Osteocyte (in vitro differentiated cells): ENCODE measurements around the gene RTEL1. TPM values are rescaled to one million over a fixed set of nuclear protein-coding genes. Genes with fewer than 3 reads are reported as not detected.

Source experiments
- DNase-seq: peaks from one replicate; pipeline ENCODE4 v3.0.0; 2021; ENCODE audit warnings: mixed read lengths; ENCODE audit not compliant: unreplicated experiment; ENCODE audit errors: extremely low spot score
- H3K27ac Mint-ChIP-seq: one replicate; pipeline ENCODE4 v1.8.0; 2021; ENCODE audit warnings: mild to moderate bottlenecking, mixed read lengths; ENCODE audit not compliant: unreplicated experiment
- H3K27me3 Mint-ChIP-seq: one replicate; pipeline ENCODE4 v1.8.0; 2021; ENCODE audit warnings: mixed read lengths; ENCODE audit not compliant: unreplicated experiment
- H3K36me3 Mint-ChIP-seq: one replicate; pipeline ENCODE4 v1.8.0; 2021; ENCODE audit warnings: mixed read lengths; ENCODE audit not compliant: unreplicated experiment
- H3K4me1 Mint-ChIP-seq: one replicate; pipeline ENCODE4 v1.8.0; 2021; ENCODE audit warnings: mixed read lengths; ENCODE audit not compliant: unreplicated experiment
- H3K4me3 Mint-ChIP-seq: one replicate; pipeline ENCODE4 v1.8.0; 2021; ENCODE audit warnings: mild to moderate bottlenecking, moderate library complexity, mixed read lengths; ENCODE audit not compliant: unreplicated experiment
- H3K9me3 Mint-ChIP-seq: one replicate; pipeline ENCODE4 v1.8.0; 2021; ENCODE audit warnings: mixed read lengths; ENCODE audit not compliant: unreplicated experiment
- total RNA-seq: library from RNA; stranded (reverse); gene quantifications from 2 replicates; pipeline ENCODE4 v1.2.1, GENCODE V29; 2021
- TF ChIP-seq, protein P1 (sequence below): fragments of 200-600 bp; sonication (generic); IDR thresholded peaks from 2 replicates; pipeline ENCODE4 v1.5.0; 2021; ENCODE audit warnings: antibody characterized with exemption, mild to moderate bottlenecking, moderate library complexity

Gene RTEL1
- total RNA-seq, 1 donor from 2014 or later: 34.1 TPM

- Mint-ChIP-seq H3K4me1 (peaks cover 27% of the 10 kb centered on the region), H3K27me3 (no peaks in the 10 kb centered on the region), H3K4me3 (no peak overlapping the region), H3K27ac (no peak overlapping the region), H3K9me3 (no peaks in the 10 kb centered on the region), H3K36me3 (peaks cover 16% of the 10 kb centered on the region)
- no peak for DNase-seq
- TF ChIP-seq, protein P1, sequence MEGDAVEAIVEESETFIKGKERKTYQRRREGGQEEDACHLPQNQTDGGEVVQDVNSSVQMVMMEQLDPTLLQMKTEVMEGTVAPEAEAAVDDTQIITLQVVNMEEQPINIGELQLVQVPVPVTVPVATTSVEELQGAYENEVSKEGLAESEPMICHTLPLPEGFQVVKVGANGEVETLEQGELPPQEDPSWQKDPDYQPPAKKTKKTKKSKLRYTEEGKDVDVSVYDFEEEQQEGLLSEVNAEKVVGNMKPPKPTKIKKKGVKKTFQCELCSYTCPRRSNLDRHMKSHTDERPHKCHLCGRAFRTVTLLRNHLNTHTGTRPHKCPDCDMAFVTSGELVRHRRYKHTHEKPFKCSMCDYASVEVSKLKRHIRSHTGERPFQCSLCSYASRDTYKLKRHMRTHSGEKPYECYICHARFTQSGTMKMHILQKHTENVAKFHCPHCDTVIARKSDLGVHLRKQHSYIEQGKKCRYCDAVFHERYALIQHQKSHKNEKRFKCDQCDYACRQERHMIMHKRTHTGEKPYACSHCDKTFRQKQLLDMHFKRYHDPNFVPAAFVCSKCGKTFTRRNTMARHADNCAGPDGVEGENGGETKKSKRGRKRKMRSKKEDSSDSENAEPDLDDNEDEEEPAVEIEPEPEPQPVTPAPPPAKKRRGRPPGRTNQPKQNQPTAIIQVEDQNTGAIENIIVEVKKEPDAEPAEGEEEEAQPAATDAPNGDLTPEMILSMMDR: no peak
These were observed 21.7 kb downstream of the RTEL1 start for GRCh38 chr20:63679799-63680305.

- H3K4me3 Mint-ChIP-seq: no peak overlapping the region
- no peaks in the 10 kb centered on the region for H3K9me3 Mint-ChIP-seq
- H3K27ac Mint-ChIP-seq: no peak overlapping the region
- no peaks in the 10 kb centered on the region for H3K27me3 Mint-ChIP-seq
- H3K36me3 Mint-ChIP-seq: peaks cover 16% of the 10 kb centered on the region
- H3K4me1 Mint-ChIP-seq: peaks cover 30% of the 10 kb centered on the region
- TF ChIP-seq, protein P1: no peak
- DNase-seq: no peak
These were observed 22.3 kb downstream of the RTEL1 start for GRCh38 chr20:63680427-63680826.

DNA sequence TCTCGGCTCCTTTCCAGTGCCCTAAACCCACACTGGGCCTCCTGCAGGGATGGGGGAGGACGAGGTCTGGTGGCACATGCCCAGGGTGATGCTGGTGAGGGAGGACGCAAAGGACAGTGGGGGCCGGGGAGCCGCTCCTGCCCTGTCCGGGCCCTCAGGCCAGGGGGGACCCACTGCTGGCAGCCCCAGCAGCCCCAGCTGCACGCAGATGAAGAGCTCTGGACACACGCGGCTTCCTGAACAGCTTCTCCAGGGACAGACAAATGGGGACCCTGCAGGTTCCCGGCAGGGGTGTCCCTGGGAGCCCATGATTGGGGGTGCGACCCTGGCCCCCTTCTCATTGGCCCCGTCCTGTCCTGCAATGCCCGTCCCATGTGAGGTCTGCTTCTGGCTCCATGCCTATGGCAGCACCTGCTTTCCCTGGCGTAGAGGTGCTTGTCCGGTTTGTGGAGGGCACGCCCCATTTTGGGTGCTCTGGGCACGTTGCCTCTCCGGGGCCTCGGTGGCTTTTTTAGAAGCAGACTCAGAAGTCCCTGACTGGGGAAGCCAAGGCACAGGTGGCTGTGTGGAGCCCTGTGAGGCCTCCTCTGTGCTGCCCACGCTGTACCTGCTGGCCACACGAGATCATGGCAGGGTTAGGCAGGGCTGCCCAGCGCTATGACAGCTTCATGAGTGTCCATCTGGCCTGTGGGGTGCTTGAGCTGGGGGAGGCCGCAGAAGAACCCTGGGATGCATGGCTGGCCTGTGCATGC, 22.9 kb downstream of the RTEL1 start:
- TF ChIP-seq, protein P1: no peak
- Mint-ChIP-seq H3K27me3 (no peaks in the 10 kb centered on the region), H3K36me3 (peaks cover 12% of the 10 kb centered on the region), H3K9me3 (no peaks in the 10 kb centered on the region), H3K27ac (no peak overlapping the region), H3K4me1 (peaks cover 30% of the 10 kb centered on the region), H3K4me3 (no peak overlapping the region)
- DNase-seq: no peak

GRCh38 chr20:63681609-63682142, 23.6 kb downstream of the RTEL1 start:
- H3K27me3 Mint-ChIP-seq: no peaks in the 10 kb centered on the region
- peaks cover 35% of the 10 kb centered on the region for H3K4me1 Mint-ChIP-seq
- H3K27ac Mint-ChIP-seq: peak overlapping the region; percentile 88
- DNase-seq: no peak
- H3K4me3 Mint-ChIP-seq: no peak overlapping the region
- TF ChIP-seq, protein P1: no peak
- H3K36me3 Mint-ChIP-seq: peaks cover 8% of the 10 kb centered on the region
- H3K9me3 Mint-ChIP-seq: no peaks in the 10 kb centered on the region

GRCh38 chr20:63682384-63683139, 24.4 kb downstream of the RTEL1 start:
- TF ChIP-seq, protein P1: no peak
- H3K4me1 Mint-ChIP-seq: peaks cover 43% of the 10 kb centered on the region
- no peaks in the 10 kb centered on the region for H3K9me3 Mint-ChIP-seq
- DNase-seq: no peak
- no peak overlapping the region for H3K4me3 Mint-ChIP-seq
- no peaks in the 10 kb centered on the region for H3K27me3 Mint-ChIP-seq
- peaks cover 2% of the 10 kb centered on the region for H3K36me3 Mint-ChIP-seq
- H3K27ac Mint-ChIP-seq: peak overlapping the region; percentile 88
